Loucy (cell line): ENCODE measurements around the gene WWTR1.

Source experiments
- CTCF ChIP-seq: fragments of 200-600 bp; sonication (generic); conservative IDR thresholded peaks from 2 replicates; pipeline ENCODE4 v1.5.1; 2014; ENCODE audit warnings: mild to moderate bottlenecking, antibody characterized with exemption, low read length
- EZH2phosphoT487 ChIP-seq: fragments of 200-600 bp; IDR thresholded peaks from 2 replicates; pipeline ENCODE4 v1.6.1; 2018; ENCODE audit warnings: antibody characterized with exemption, mild to moderate bottlenecking, moderate library complexity, borderline replicate concordance

GRCh38 chr3:149638228-149639092 is 19.4 kb downstream of the WWTR1 start:
- TF ChIP-seq CTCF (no peak), EZH2phosphoT487 (no peak)
